Keratinocyte (primary cell): ENCODE results near the gene CREB1. TPM values are rescaled to one million over a fixed set of nuclear protein-coding genes. Genes with fewer than 3 reads are reported as not detected.

Experiments used
- DNase-seq: peaks from one replicate; pipeline ENCODE4 v3.0.0-alpha.2; 2011; ENCODE audit warnings: low read depth, missing footprints, low spot score
- FAIRE-seq: peaks from 2 replicates; lab custom pipeline; 2011; peaks lifted over from hg19 to GRCh38; lab: Jason Lieb, UNC
- H2AFZ ChIP-seq: 2 replicates; pipeline ENCODE4 v1.6.0; 2012; ENCODE audit warnings: low read length, control low read depth, inconsistent platforms; ENCODE audit not compliant: control insufficient read depth
- H3K27ac ChIP-seq: 2 replicates; pipeline ENCODE4 v1.5.1; 2011; ENCODE audit warnings: low read length; ENCODE audit not compliant: control insufficient read depth, insufficient read depth
- H3K27me3 ChIP-seq: 3 replicates; pipeline ENCODE4 v1.6.0; 2011; ENCODE audit warnings: low read length; ENCODE audit not compliant: control insufficient read depth, insufficient read depth; ENCODE audit errors: extremely low read depth
- H3K36me3 ChIP-seq, 2 experiments: 2 replicates in 1 of 2; 3 replicates in 1 of 2; pipeline ENCODE4 v1.5.1; 2011; ENCODE audit warnings: low read length in 2 of 2, mild to moderate bottlenecking in 1 of 2; ENCODE audit not compliant: control insufficient read depth in 2 of 2, insufficient read depth in 2 of 2; ENCODE audit errors: extremely low read depth in 1 of 2
- H3K4me1 ChIP-seq: 3 replicates; pipeline ENCODE4 v1.5.1; 2011; ENCODE audit warnings: low read length; ENCODE audit not compliant: control insufficient read depth, insufficient read depth; ENCODE audit errors: extremely low read depth
- H3K4me2 ChIP-seq: 3 replicates; pipeline ENCODE4 v1.6.0; 2011; ENCODE audit warnings: low read depth, low read length; ENCODE audit not compliant: control insufficient read depth, insufficient read depth; ENCODE audit errors: extremely low read depth
- H3K4me3 ChIP-seq, 3 experiments: fragments of 200-600 bp in 1 of 3; sonication (generic) in 1 of 3; 2 replicates in 2 of 3; 3 replicates in 1 of 3; pipeline ENCODE4 v1.5.1; 2011 to 2016; ENCODE audit warnings: low read length in 3 of 3, mild to moderate bottlenecking in 3 of 3, control low read depth in 2 of 3, inconsistent platforms in 1 of 3, low read depth in 1 of 3, mixed read lengths in 1 of 3, mixed run types in 1 of 3, moderate library complexity in 1 of 3; ENCODE audit not compliant: control insufficient read depth in 2 of 3, insufficient read depth in 2 of 3; ENCODE audit errors: extremely low read depth in 1 of 3
- H3K79me2 ChIP-seq: 2 replicates; pipeline ENCODE4 v1.6.0; 2012; ENCODE audit warnings: low read length; ENCODE audit not compliant: control insufficient read depth, insufficient read depth
- H3K9ac ChIP-seq: 3 replicates; pipeline ENCODE4 v1.6.0; 2011; ENCODE audit warnings: low read length; ENCODE audit not compliant: control insufficient read depth, insufficient read depth; ENCODE audit errors: extremely low read depth
- H3K9me1 ChIP-seq: 3 replicates; pipeline ENCODE4 v1.6.0; 2011; ENCODE audit warnings: low read length; ENCODE audit not compliant: control insufficient read depth, insufficient read depth; ENCODE audit errors: extremely low read depth
- H3K9me3 ChIP-seq: 2 replicates; pipeline ENCODE4 v1.5.1; 2012; ENCODE audit warnings: low read depth, low read length; ENCODE audit not compliant: control insufficient read depth
- H4K20me1 ChIP-seq: 3 replicates; pipeline ENCODE4 v1.6.0; 2011; ENCODE audit warnings: low read length; ENCODE audit not compliant: control insufficient read depth, insufficient read depth; ENCODE audit errors: extremely low read depth
- EZH2 ChIP-seq: IDR thresholded peaks from one replicate; pipeline ENCODE4 v1.6.1; 2012; ENCODE audit warnings: inconsistent platforms, mild to moderate bottlenecking, low read length, moderate library complexity
- dilution Hi-C: fragments of 300-500 bp; cut with MboI; formaldehyde crosslinking; loops from one replicate; pipeline ENCODE4 v1.7.0; 2020; ENCODE audit warnings: low sequenced_read_pairs; ENCODE audit not compliant: extremely low pct_ligation_motif_present
- polyA plus RNA-seq, 5 experiments: library from polyadenylated mRNA; depleted of rRNA in 3 of 5; stranded (reverse) in 3 of 5; stranded (forward) in 1 of 5; unstranded in 1 of 5; fragments of >200 nt; gene quantifications; 1 replicate in 1 of 5; 2 replicates in 3 of 5; 3 replicates in 1 of 5; pipeline versions ENCODE4 v1.2.1 to v1.2.3, GENCODE V29; 2011 to 2012; ENCODE audit warnings: missing spikeins in 2 of 5, low read depth in 1 of 5, low replicate concordance in 1 of 5
- TF ChIP-seq, protein P1 (sequence below), 3 experiments: IDR thresholded peaks in 1 of 3; conservative IDR thresholded peaks in 1 of 3; optimal IDR thresholded peaks in 1 of 3; 2 replicates in 2 of 3; 3 replicates in 1 of 3; pipeline versions ENCODE3 to v1.5.1; 2011; ENCODE audit warnings: low read length in 3 of 3, mild to moderate bottlenecking in 3 of 3, moderate library complexity in 2 of 3, control low read depth in 1 of 3, inconsistent platforms in 1 of 3; ENCODE audit not compliant: insufficient read depth in 2 of 3; ENCODE audit errors: extremely low read depth in 1 of 3

The CREB1 gene
- polyA plus RNA-seq, 1 donor (not counting 4 experiments of a cell fraction or from before 2014, with no cell fraction given), result 38.9 TPM

DNA sequence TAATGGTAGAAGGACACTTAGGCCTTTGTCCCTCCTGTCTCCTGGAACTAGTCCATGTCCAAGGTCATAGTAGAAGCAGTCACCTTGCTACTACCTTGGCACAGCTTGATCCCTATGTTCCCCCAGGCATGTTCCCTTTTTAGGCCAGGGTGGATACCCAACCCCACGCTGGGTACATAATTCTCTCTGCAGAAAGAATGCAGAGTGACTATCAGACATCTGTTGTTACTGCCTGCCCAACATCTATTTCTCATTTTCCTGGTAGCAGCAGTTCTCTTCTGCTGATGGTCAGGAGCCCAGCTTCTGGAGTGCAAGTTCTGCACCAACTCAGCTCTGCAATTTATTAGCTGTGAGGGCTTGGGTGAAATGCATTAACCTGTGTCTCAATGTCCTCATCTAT is 99.8 kb downstream of the CREB1 start:
- dilution Hi-C loops, result no loop called here
- H3K4me1 ChIP-seq, result peaks cover 15% of the 10 kb centered on the region
- H2AFZ ChIP-seq, result no peak overlapping the region
- no peaks in the 10 kb centered on the region for H3K9me1 ChIP-seq
- no peaks in the 10 kb centered on the region for H3K27me3 ChIP-seq
- no peaks in the 10 kb centered on the region for H3K36me3 ChIP-seq
- no peak overlapping the region for H3K4me2 ChIP-seq
- no peaks in the 10 kb centered on the region for H4K20me1 ChIP-seq
- DNase-seq (no peak), FAIRE-seq (no peak)
- H3K27ac ChIP-seq, result no peak overlapping the region
- no peak overlapping the region for H3K9ac ChIP-seq
- H3K9me3 ChIP-seq, result no peaks in the 10 kb centered on the region
- H3K4me3 ChIP-seq, result no peak overlapping the region
- H3K79me2 ChIP-seq, result no peaks in the 10 kb centered on the region
- no peak for TF ChIP-seq EZH2
- TF ChIP-seq, protein P1, sequence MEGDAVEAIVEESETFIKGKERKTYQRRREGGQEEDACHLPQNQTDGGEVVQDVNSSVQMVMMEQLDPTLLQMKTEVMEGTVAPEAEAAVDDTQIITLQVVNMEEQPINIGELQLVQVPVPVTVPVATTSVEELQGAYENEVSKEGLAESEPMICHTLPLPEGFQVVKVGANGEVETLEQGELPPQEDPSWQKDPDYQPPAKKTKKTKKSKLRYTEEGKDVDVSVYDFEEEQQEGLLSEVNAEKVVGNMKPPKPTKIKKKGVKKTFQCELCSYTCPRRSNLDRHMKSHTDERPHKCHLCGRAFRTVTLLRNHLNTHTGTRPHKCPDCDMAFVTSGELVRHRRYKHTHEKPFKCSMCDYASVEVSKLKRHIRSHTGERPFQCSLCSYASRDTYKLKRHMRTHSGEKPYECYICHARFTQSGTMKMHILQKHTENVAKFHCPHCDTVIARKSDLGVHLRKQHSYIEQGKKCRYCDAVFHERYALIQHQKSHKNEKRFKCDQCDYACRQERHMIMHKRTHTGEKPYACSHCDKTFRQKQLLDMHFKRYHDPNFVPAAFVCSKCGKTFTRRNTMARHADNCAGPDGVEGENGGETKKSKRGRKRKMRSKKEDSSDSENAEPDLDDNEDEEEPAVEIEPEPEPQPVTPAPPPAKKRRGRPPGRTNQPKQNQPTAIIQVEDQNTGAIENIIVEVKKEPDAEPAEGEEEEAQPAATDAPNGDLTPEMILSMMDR (optimal IDR thresholded peaks at IDR 0.05 in 1 of 3, IDR thresholded peaks at IDR 0.05 in 1 of 3, conservative IDR thresholded peaks at IDR 0.05 in 1 of 3; ENCODE audit: extremely low read depth in 1 of 3, insufficient read depth in 2 of 3, low read length in 3 of 3), result no peak

DNA sequence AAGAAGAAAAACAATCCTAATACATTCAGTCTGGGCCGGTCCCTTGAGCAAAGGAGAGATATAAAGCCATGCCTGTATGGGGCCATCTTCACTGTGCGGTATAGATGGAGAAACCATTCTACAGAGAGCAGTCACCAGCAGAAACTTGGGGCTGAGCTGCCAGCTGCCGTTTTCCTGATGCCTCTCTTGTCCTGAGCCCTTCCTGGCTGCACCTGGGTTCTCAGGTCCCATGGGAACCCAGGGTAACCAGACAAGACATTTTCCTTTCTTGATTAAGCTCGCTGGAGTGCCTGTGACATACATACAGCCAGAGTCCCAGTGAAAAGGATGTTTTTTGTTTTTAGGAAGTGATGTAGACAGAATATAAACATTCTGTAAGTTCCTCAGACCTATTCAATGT is 100.7 kb downstream of the CREB1 start:
- no peaks in the 10 kb centered on the region for H3K9me3 ChIP-seq
- dilution Hi-C loops, result no loop called here
- H4K20me1 ChIP-seq, result no peaks in the 10 kb centered on the region
- no peaks in the 10 kb centered on the region for H3K36me3 ChIP-seq
- H3K4me3 ChIP-seq, result no peak overlapping the region
- TF ChIP-seq, protein P1 (optimal IDR thresholded peaks at IDR 0.05 in 1 of 3, IDR thresholded peaks at IDR 0.05 in 1 of 3, conservative IDR thresholded peaks at IDR 0.05 in 1 of 3; ENCODE audit: extremely low read depth in 1 of 3, insufficient read depth in 2 of 3, low read length in 3 of 3), result no peak
- no peak for TF ChIP-seq EZH2
- H3K27ac ChIP-seq, result no peak overlapping the region
- H3K79me2 ChIP-seq, result no peaks in the 10 kb centered on the region
- no peak overlapping the region for H3K9ac ChIP-seq
- no peak overlapping the region for H2AFZ ChIP-seq
- no peaks in the 10 kb centered on the region for H3K9me1 ChIP-seq
- H3K4me2 ChIP-seq, result no peak overlapping the region
- peaks cover 21% of the 10 kb centered on the region for H3K4me1 ChIP-seq
- DNase-seq (no peak), FAIRE-seq (no peak)
- no peaks in the 10 kb centered on the region for H3K27me3 ChIP-seq
